ENCODE results near the gene TAPBPL. TPM values are rescaled to one million over a fixed set of nuclear protein-coding genes. Genes with fewer than 3 reads are reported as not detected.

The TAPBPL gene
- total and polyA plus RNA-seq, 2 of the 13 experiments (the other 11 are each of a cell fraction or from before 2014, with no cell fraction given): 10.0 to 14.5 TPM

- TF ChIP-seq, protein P1, sequence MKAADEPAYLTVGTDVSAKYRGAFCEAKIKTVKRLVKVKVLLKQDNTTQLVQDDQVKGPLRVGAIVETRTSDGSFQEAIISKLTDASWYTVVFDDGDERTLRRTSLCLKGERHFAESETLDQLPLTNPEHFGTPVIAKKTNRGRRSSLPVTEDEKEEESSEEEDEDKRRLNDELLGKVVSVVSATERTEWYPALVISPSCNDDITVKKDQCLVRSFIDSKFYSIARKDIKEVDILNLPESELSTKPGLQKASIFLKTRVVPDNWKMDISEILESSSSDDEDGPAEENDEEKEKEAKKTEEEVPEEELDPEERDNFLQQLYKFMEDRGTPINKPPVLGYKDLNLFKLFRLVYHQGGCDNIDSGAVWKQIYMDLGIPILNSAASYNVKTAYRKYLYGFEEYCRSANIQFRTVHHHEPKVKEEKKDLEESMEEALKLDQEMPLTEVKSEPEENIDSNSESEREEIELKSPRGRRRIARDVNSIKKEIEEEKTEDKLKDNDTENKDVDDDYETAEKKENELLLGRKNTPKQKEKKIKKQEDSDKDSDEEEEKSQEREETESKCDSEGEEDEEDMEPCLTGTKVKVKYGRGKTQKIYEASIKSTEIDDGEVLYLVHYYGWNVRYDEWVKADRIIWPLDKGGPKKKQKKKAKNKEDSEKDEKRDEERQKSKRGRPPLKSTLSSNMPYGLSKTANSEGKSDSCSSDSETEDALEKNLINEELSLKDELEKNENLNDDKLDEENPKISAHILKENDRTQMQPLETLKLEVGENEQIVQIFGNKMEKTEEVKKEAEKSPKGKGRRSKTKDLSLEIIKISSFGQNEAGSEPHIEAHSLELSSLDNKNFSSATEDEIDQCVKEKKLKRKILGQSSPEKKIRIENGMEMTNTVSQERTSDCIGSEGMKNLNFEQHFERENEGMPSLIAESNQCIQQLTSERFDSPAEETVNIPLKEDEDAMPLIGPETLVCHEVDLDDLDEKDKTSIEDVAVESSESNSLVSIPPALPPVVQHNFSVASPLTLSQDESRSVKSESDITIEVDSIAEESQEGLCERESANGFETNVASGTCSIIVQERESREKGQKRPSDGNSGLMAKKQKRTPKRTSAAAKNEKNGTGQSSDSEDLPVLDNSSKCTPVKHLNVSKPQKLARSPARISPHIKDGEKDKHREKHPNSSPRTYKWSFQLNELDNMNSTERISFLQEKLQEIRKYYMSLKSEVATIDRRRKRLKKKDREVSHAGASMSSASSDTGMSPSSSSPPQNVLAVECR (CRISPR knock-in tag; IDR thresholded peaks at IDR 0.05; ENCODE audit: borderline replicate concordance): peak; percentile 93
- TF ChIP-seq U2AF1 (optimal IDR thresholded peaks at IDR 0.05; ENCODE audit: low read depth, low read length) (no peak), ZNF644 (CRISPR knock-in tag; IDR thresholded peaks at IDR 0.05; ENCODE audit: low read depth) (no peak), ZNF652 (CRISPR knock-in tag; IDR thresholded peaks at IDR 0.05; ENCODE audit: borderline replicate concordance, low read depth) (no peak), NKX3-1 (CRISPR knock-in tag; IDR thresholded peaks at IDR 0.05) (peak; percentile 36; the same call in 1 of the 2 replicates), ZNF784 (CRISPR knock-in tag; IDR thresholded peaks at IDR 0.05; ENCODE audit: borderline replicate concordance) (0 out of 2 replicates have a peak, but pooled peaks have one; percentile 22), SP5 (CRISPR knock-in tag; IDR thresholded peaks at IDR 0.05; ENCODE audit: borderline replicate concordance, low read depth) (peak; percentile 27; the same call in 1 of the 2 replicates), ZNF207 (IDR thresholded peaks at IDR 0.05; ENCODE audit: borderline replicate concordance) (no peak), ZSCAN12 (CRISPR knock-in tag; IDR thresholded peaks at IDR 0.05) (no peak), KDM6A (CRISPR knock-in tag; IDR thresholded peaks at IDR 0.05; ENCODE audit: low read depth) (no peak), ZBTB1 (CRISPR knock-in tag; IDR thresholded peaks at IDR 0.05; ENCODE audit: borderline replicate concordance) (no peak), HMGA1 (CRISPR knock-in tag; conservative IDR thresholded peaks at IDR 0.05) (no peak), GRHL1 (CRISPR knock-in tag; conservative IDR thresholded peaks at IDR 0.05) (no peak), ZBTB38 (CRISPR knock-in tag; IDR thresholded peaks at IDR 0.05) (peak; percentile 39; the same call in 1 of the 2 replicates), ZNF558 (CRISPR knock-in tag; IDR thresholded peaks at IDR 0.05; ENCODE audit: borderline replicate concordance) (0 out of 2 replicates have a peak, but pooled peaks have one; percentile 34), CREB3 (CRISPR knock-in tag; IDR thresholded peaks at IDR 0.05) (no peak), KDM3A (CRISPR knock-in tag; IDR thresholded peaks at IDR 0.05; ENCODE audit: low read depth) (peak; percentile 84; the same call in 1 of the 2 replicates), ZNF484 (CRISPR knock-in tag; IDR thresholded peaks at IDR 0.05; ENCODE audit: borderline replicate concordance, low read depth) (no peak), ZNF629 (CRISPR knock-in tag; conservative IDR thresholded peaks at IDR 0.05) (no peak)
- TF ChIP-seq, protein P2, sequence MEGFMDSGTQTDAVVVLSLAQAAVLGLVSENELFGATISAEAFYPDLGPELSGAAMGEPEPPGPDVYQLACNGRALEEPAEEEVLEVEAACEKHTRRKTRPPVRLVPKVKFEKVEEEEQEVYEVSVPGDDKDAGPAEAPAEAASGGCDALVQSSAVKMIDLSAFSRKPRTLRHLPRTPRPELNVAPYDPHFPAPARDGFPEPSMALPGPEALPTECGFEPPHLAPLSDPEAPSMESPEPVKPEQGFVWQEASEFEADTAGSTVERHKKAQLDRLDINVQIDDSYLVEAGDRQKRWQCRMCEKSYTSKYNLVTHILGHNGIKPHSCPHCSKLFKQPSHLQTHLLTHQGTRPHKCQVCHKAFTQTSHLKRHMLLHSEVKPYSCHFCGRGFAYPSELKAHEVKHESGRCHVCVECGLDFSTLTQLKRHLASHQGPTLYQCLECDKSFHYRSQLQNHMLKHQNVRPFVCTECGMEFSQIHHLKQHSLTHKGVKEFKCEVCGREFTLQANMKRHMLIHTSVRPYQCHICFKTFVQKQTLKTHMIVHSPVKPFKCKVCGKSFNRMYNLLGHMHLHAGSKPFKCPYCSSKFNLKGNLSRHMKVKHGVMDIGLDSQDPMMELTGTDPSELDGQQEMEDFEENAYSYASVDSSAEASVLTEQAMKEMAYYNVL (CRISPR knock-in tag; IDR thresholded peaks at IDR 0.05; ENCODE audit: borderline replicate concordance): peak; percentile 85; the same call in 1 of the 2 replicates
These were observed 18.7 kb downstream of the TAPBPL start, which contains the start of gene VAMP1 (continued) for GRCh38 chr12:6470375-6471163.

Data from HepG2 (cell line).